ENCODE data around the gene TMEM170B. TPM values are rescaled to one million over a fixed set of nuclear protein-coding genes. Genes with fewer than 3 reads are reported as not detected.

The TMEM170B gene
- polyA plus RNA-seq, 2 of the 4 experiments (the other 2 are of a cell fraction), result 2.5 to 3.2 TPM

- ChIA-PET CTCF (no interaction called here), POLR2A (no interaction called here)
- H3K27ac ChIP-seq, result no peak overlapping the region
- FAIRE-seq (no peak), DNase-seq (ENCODE audit: low read depth in 1 of 2, low spot score in 1 of 2) (no peak), ATAC-seq (no peak)
- H3K4me1 ChIP-seq, result no peaks in the 10 kb centered on the region
- 88% methylated on average over 3 of the region's 3 CpGs for WGBS (ENCODE audit: missing lambda C conversion rate)
- H3K4me2 ChIP-seq, result no peak overlapping the region
- TF ChIP-seq RFX5 (IDR thresholded peaks at IDR 0.05) (no peak), ZSCAN20 (CRISPR knock-in tag; IDR thresholded peaks at IDR 0.05) (no peak), NPAS2 (CRISPR knock-in tag; IDR thresholded peaks at IDR 0.05; ENCODE audit: borderline replicate concordance) (no peak), JUNB (IDR thresholded peaks at IDR 0.05) (no peak), TFCP2L1 (CRISPR knock-in tag; IDR thresholded peaks at IDR 0.05) (no peak), CEBPB (IDR thresholded peaks at IDR 0.05) (no peak), RNF2 (IDR thresholded peaks at IDR 0.05; ENCODE audit: borderline replicate concordance, low read depth) (no peak), ESRRA (IDR thresholded peaks at IDR 0.05; ENCODE audit: borderline replicate concordance, low read length) (no peak), RARB (CRISPR knock-in tag; IDR thresholded peaks at IDR 0.05) (no peak), CBX8 (IDR thresholded peaks at IDR 0.05) (no peak), RCOR1 (IDR thresholded peaks at IDR 0.05; ENCODE audit: low read depth, low read length) (no peak), USF2 (IDR thresholded peaks at IDR 0.05) (no peak), SREBF2 (IDR thresholded peaks at IDR 0.05) (no peak), NR3C1 (IDR thresholded peaks at IDR 0.05) (no peak), FOSB (CRISPR knock-in tag; IDR thresholded peaks at IDR 0.05) (no peak), ZC3H11A (IDR thresholded peaks at IDR 0.05) (no peak), HOXB5 (CRISPR knock-in tag; IDR thresholded peaks at IDR 0.05) (no peak)
- H3K9me3 ChIP-seq, result no peaks in the 10 kb centered on the region
- H3K4me3 ChIP-seq, result no peak overlapping the region
Measured at GRCh38 chr6:11553824-11554223, 16.3 kb downstream of the TMEM170B start.

- CTCF ChIA-PET, result interaction anchor here (1.8 kb wide), 1 partner anchor 19 kb away, joined by 5 read pairs; no protein-coding TSS in a partner anchor
- DNase-seq (ENCODE audit: low read depth in 1 of 2, low spot score in 1 of 2), result no peak
- H3K4me2 ChIP-seq, result no peak overlapping the region
- no peak overlapping the region for H3K27ac ChIP-seq
- no peaks in the 10 kb centered on the region for H3K9me3 ChIP-seq
- H3K4me1 ChIP-seq, result no peaks in the 10 kb centered on the region
- POLR2A ChIA-PET, result no interaction called here
- 81% methylated on average over 3 of the region's 3 CpGs for WGBS (ENCODE audit: missing lambda C conversion rate)
- no peak for TF ChIP-seq BCL3 (IDR thresholded peaks at IDR 0.05)
- TF ChIP-seq ZFP36 (IDR thresholded peaks at IDR 0.05; ENCODE audit: borderline replicate concordance, partially characterized antibody), result no peak
- TF ChIP-seq, protein P1, sequence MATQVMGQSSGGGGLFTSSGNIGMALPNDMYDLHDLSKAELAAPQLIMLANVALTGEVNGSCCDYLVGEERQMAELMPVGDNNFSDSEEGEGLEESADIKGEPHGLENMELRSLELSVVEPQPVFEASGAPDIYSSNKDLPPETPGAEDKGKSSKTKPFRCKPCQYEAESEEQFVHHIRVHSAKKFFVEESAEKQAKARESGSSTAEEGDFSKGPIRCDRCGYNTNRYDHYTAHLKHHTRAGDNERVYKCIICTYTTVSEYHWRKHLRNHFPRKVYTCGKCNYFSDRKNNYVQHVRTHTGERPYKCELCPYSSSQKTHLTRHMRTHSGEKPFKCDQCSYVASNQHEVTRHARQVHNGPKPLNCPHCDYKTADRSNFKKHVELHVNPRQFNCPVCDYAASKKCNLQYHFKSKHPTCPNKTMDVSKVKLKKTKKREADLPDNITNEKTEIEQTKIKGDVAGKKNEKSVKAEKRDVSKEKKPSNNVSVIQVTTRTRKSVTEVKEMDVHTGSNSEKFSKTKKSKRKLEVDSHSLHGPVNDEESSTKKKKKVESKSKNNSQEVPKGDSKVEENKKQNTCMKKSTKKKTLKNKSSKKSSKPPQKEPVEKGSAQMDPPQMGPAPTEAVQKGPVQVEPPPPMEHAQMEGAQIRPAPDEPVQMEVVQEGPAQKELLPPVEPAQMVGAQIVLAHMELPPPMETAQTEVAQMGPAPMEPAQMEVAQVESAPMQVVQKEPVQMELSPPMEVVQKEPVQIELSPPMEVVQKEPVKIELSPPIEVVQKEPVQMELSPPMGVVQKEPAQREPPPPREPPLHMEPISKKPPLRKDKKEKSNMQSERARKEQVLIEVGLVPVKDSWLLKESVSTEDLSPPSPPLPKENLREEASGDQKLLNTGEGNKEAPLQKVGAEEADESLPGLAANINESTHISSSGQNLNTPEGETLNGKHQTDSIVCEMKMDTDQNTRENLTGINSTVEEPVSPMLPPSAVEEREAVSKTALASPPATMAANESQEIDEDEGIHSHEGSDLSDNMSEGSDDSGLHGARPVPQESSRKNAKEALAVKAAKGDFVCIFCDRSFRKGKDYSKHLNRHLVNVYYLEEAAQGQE (IDR thresholded peaks at IDR 0.05), result no peak
- TF ChIP-seq ZSCAN20 (CRISPR knock-in tag; IDR thresholded peaks at IDR 0.05), result no peak
- no peak for TF ChIP-seq BHLHE40 (IDR thresholded peaks at IDR 0.05; ENCODE audit: low read depth, low read length)
- no peak for TF ChIP-seq CBX8 (IDR thresholded peaks at IDR 0.05)
- TF ChIP-seq, protein P2, sequence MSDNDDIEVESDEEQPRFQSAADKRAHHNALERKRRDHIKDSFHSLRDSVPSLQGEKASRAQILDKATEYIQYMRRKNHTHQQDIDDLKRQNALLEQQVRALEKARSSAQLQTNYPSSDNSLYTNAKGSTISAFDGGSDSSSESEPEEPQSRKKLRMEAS (IDR thresholded peaks at IDR 0.05), result no peak
- TF ChIP-seq RCOR1 (IDR thresholded peaks at IDR 0.05; ENCODE audit: low read depth, low read length), result no peak
- TF ChIP-seq ESRRA (IDR thresholded peaks at IDR 0.05; ENCODE audit: borderline replicate concordance, low read length), result no peak
- FAIRE-seq, result no peak
- H3K4me3 ChIP-seq, result no peak overlapping the region
- ATAC-seq, result no peak
Measured at GRCh38 chr6:11556309-11556708, 18.8 kb downstream of the TMEM170B start.

Measured in A549 (cell line).